GM21717 (cell line): ENCODE measurements around the gene CDH4.
"Not testable (repeated sequence)": the region's sequence is repeated elsewhere in the genome, so short reads cannot be mapped to it uniquely, and the experiment has no call there.

ENCODE experiments used
- ATAC-seq: cut with Tn5 transposase; IDR thresholded peaks from one replicate; pipeline ENCODE4 v1.9.1; 2021; ENCODE audit warnings: mild to moderate bottlenecking, moderate library complexity; ENCODE audit not compliant: unreplicated experiment

The CDH4 gene

DNA sequence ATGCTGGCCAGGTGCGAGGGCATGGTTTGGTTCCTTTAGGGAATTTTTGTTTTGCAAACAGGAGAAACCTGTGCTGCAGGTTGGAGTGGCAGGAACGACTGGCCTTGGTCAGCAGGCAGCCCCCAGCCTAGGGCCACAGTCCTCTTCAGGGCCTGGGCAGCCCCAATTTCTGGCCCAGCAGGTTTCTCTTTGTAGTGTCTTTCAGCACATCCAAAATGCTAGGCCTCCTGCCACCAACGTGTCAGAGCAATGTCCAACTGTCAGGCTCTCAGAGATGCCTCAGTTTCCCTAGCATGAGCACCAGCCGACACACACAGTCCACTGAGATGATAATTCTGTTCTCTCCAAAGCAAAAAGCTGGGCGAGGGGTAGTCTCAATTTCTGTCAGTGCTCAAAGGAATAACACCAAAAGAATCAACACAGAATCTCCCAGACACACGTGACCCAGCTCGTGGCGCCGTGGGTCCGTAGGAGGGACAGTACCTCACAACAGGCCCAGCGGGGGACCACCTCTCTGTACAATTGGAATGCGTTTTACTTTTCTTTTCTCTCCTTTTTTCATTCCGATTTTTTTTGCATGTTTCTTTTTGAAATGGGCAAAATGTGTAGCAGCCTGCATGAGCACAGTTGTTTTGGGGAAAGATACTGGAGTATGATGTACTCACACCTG, 687.8 kb downstream of the CDH4 start:
- no peak for ATAC-seq

DNA sequence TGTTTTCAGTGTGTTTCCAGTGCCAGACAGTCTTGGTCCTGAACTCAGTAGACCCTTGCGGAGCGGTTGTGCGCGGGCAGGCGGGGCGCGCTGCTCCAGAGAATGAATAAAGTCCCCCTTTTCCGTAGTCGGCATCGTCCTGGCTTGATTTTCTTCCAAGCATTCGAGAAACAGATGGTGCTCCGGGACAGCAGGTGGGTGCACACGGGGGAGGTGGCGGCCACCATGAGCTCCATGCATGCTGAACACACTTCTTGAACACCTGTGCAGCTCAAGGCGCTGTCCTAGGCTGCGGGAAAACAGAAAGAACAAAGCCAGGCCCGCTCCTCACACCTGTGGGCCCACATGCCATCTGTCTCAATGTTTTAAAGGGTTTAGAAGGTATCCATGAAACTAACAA, 688.4 kb downstream of the CDH4 start:
- no peak for ATAC-seq

DNA sequence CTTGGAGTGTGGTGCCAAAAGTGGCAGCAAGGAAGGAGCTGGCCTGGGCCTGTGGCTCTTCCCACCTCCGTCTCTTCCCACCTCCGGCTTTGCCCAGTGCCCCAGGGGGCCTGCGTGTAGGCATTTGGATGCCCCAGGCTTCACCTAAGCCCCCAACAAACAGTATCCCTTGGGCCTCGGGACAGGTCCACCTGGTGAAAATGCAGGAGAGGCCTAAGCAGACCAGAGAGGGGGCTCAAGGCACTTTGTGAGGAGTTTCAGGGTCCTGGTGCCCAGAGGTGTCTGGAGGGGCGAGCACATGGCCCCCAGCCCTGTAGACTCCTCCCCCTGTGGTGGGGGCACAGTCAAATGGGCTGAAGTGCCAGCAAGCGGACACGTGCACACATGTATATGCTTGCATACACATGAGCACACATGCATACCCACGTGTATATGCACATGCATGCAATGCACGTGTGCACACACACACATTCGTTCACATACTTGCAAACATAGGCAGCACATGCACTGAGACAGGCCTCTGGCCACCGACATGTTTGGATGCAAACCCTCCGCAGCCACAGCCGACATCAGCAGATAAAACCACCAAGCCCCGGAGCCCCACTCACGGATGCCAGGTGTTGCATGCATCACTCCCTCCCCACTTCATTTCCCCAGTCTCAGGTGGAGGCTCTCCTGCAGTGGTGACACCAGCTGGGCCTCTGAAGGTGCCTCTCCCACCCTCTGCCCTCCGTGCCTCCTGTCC, 689.1 kb downstream of the CDH4 start:
- ATAC-seq, result no peak

DNA sequence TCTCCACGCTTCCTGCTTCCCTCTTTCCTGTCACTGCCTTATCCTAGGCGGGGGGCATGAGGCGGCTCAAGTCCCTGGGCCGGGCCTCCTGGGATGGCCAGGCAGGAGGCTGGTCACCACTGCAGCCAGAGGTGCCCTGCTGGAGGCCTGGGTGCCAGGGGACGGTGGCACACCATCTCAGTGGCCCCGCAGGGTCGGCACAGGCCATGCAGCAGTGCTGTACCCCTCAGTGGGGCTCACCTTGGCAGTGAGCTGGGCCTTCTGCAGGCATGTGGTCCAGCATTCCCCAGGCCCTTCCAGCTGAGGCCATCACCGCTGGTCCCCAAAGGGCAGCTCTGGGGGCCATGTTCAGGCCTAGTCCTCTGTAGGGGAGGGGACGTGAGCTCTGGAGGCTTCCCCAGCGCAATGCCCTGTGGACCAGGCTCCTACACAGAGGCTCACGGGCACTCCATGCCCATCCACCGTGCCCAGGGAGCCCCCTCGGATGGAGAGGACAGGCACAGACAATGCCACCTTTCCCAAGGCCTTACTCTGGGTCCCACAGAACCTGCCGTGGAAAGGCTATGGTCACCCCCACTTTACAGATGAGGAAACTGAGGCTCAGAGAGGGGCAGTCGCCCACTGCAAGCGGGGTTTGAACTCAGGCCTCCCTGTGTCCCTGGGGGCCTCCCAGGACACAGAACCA, 689.8 kb downstream of the CDH4 start:
- no peak for ATAC-seq

DNA sequence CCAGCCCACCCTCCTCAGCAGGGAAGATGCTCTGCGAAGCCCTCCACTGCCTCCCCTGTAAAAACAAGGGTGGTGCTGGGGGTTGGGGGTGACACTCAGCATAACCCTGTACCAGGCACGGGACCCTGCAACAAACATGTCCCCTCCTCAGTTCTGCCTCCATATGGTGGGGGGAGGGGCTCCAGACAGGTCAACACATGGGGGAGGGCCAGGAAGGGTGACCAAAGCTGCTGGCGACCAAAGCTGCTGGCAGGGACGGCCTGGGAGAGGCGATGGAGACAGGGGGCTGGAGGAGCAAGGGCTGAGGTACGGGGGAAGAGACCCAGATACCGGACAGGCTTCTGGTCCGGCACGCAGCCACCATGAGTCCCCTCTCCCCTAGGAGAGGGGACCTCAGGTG, 690.5 kb downstream of the CDH4 start:
- ATAC-seq, result no peak

DNA sequence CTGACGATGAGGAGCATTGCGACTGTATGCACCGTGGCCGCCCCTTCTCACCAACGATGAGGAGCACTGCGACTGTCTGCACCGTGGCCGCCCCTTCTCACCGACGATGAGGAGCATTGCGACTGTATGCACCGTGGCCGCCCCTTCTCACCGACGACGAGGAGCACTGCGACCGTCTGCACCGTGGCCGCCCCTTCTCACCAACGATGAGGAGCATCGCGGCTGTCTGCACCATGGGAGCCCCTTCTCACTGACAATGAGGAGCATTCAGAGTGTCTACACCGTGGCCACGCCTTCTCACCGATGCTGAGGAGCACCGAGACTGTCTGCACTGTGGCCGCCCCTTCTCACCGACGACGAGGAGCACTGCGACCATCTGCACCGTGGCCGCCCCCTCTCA, 692.9 kb downstream of the CDH4 start:
- ATAC-seq, result not testable (repeated sequence)

DNA sequence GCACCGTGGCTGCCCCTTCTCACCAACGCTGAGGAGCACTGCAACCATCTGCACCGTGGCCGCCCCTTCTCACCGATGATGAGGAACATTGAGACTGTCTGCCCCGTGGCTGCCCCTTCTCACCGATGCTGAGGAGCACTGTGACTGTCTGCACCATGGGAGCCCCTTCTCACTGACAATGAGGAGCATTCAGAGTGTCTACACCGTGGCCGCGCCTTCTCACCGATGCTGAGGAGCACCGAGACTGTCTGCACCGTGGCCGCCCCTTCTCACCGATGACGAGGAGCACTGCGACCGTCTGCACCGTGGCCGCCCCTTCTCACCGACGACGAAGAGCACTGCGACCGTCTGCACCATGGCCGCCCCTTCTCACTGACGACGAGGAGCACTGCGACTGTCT, 693.4 kb downstream of the CDH4 start:
- ATAC-seq, result not testable (repeated sequence)

DNA sequence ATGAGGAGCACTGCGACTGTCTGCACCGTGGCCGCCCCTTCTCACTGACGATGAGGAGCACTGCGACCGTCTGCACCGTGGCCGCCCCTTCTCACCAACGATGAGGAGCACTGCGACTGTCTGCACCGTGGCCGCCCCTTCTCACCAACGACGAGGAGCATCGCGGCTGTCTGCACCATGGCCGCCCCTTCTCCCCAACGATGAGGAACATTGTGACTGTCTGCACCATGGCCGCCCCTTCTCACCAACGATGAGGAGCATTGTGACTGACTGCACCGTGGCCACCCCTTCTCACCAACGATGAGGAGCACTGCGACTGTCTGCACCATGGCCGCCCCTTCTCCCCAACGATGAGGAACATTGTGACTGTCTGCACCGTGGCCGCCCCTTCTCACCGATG, 696.0 kb downstream of the CDH4 start:
- ATAC-seq, result not testable (repeated sequence)

DNA sequence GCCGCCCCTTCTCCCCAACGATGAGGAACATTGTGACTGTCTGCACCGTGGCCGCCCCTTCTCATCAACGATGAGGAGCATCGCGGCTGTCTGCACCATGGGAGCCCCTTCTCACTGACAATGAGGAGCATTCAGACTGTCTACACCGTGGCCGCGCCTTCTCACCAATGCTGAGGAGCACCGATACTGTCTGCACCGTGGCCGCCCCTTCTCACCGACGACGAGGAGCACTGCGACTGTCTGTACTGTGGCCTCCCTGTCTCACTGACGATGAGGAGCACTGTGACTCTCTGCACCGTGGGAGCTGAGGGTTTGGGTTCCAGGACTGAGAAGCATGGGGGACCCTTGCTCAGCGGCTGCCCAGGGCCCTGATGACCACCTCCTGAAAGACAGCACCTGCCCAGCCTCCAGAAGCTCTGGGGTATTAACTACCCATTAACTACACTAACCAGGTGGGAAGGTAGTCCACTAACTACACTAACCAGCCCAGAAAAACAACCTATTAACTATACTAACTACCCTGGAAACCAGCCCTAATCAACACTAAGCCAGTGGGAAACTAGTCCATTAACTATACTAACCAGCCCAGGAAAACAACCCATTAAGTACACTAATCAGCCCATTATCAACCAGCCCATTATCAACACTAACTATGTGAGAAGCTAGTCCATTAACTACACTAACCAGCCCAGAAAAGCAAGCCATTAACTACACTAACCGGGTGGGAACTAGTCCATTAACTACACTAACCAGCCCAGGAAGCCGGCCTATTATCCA, 696.7 kb downstream of the CDH4 start:
- no peak for ATAC-seq

DNA sequence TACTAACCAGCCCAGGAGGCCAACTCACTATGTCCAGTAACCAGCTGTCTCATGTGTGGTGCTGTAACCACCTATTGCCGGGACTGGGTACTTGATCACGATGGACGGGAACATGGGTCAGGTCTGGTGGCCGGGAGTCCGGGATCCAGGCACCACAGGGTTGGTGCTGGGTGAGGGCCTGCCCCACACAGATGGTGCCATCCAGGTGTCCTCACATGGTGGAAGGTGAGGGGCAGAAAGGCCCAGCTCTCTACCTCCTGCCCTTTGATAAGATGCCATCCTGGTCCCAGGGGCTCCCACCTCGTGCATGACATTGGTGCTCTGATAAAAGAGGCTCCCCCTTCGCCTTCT, 697.3 kb downstream of the CDH4 start:
- ATAC-seq, result no peak

DNA sequence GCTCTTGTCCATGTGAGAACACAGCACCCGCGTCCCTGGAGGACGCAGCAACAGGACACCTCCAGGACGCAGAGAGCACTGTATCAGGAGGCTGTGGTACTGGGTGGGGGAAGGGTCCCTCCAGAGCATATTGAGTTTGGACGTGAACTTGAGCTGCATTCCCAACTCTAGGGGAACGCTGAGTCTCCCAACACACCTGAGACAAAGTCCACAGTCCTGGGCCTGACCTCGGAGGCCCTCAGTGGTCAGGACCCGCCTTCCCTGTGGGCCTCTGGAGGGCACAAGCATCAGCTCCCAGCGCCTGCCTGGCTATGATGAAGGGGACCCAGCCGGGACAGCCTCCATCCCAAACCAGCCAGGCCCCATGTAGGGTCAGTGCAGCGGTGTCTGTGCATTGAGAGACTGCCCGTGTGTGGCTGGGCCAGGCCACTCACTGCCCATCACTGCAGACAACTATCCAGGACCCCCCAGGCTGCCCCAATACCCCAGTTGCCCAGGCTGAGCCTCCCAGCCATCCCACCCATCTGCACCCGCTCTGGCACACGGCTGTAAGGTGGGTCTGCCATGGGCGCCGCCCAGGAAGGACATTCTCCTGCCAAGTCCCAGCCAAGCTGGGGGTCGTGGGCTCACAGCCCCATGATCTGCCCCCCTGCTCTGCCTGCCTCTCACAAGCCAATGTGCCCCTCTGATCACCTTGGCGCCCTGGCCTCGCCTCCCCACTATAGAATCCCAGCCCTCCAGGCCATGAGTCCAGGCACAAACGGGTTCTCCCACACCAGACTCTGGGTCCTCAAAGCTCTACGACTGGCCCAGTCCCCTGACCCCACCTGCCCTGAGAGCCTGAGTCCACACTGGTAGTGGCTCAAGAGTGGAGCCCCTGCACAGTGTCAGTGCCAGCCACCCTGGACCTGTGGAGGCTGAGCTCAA, 697.9 kb downstream of the CDH4 start:
- ATAC-seq, result no peak

DNA sequence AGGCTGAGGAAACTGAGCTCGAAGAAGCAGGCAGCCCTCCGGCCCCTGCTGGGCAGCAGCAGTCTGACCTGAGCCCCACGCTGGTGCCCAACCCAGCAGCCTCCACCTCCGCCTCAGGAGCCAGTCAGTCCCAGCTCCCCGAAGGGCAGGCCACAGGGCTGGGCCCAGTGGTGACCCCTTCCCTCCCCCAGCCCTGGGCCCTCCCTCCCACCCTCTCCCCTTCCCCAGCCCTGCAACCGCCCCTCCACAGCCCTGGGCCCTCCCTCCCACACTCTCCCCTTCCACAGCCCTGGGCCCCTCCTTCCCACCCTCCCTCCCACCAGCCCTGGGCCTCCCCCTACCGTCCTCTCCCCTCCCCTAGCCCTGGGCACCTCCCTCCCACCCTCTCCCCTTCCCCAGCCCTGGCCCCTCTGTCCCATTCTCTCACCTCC, 698.6 kb downstream of the CDH4 start:
- no peak for ATAC-seq

DNA sequence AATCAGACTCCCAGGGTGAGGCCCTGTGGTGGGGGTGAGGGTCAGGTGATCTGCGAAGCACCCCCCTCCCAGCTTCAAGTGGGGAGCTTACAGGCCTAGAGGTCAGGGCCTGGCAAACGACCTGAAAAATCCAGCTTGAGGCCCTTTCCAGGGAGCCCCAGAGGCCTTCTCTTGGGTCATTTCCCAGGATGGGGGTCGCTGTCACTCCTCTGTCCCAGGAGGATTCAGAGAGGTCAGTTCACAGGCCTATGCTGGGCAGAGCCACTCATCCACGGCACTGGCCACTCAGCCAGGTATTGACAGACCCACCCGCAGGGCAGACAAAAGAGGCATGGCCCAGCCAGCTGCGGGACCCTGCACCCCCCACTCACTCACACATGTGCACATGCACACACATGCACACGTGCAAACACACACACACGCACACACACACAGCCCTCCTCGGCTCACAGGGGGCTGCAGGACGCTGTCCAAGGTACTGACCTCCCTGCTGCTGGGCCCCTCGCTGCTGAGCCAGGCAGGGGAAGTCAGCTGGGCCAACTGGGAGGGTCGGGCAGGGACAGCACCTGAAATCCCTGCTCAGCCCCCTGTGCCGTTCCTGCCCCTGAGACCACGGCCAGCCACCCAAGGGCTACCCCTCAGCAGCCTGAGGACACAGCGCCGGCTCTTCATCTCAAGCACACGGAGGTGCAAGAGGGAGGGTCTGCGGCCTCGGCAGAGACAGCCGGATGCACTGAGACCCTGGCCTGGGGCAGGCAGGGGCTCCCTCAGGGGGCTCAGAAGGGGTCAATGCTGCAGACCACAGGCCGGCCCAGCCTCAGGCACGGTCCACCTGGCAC, 699.9 kb downstream of the CDH4 start:
- no peak for ATAC-seq

DNA sequence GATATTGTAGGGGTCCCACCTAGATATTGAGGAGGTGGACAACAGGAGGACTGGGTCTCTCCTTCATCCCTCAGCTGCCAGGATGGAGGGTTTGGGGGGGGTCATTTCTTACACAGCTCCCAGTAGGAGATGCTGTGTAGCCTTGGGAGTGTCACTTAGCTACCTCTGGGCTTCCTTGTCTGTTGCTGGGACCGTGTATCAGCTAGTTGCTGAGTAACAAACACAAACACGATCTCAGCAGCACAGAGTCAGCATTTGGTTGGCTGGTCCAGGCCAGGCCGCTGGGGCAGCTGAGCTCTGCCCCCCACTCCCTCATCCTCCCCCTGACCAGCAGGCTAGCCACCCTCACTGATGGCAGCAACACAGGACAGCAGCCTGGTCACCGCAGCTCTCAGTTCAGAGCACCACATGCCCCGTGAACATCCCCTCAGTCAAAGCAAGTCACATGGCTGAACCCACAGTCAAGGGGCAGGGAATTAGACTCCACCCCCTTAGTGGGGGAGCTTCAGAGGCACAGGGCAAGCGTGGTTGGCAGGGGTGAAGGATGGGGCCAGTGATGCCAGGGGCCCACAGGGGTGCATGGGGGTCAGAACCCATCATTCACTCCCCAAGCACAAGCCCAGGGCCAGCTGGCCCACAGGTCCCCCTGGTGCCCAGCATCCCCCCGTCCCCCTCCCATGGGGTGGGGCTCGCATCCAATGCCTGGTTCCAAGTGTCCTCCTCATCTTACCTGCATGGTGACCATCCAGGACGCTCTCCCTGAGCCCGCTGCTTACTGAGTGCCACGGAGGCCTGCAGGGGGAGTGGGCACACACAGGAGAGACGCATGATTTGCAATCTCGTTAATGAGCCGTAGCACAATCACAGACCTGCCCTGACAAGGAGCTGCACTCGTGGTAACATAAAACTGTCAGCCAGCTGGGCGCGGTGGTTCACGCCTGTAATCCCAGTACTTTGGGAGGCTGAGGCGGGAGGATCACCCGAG, 701.3 kb downstream of the CDH4 start:
- ATAC-seq, result no peak

DNA sequence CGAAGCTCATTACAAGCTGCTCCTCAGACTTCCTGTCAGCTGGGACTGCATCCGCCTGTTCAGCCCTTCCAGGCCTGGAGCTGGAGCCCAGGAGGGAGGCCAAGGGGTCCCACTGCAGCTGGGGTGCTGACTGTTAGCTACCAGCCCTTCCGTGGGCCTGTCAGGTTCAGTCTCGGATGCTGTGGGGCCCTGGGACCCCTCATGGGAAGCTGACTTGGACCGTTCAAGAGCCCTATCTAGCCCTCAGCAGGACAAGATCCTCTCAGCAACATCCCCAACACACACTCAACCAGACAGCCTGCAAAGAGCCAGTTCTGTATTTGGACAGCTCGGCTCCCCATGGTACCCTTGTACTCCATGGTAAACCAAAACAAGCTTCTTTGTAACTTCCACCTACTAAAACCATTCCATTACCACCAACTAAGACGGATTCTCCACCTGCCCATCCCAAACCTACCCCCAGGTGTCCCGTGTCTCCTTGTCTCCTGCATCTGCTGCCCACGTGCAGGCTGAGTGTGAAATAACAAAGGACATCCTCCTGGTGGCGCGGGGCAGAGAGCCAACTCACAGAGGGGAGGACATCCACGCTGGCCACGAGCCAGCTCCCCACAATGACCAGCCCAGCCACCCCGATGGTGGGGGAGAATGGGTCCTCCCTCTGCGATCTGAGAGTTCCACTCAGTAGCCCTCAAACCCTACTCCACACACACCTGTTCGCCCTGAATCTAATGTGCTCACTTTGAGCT, 702.4 kb downstream of the CDH4 start:
- ATAC-seq, result no peak

DNA sequence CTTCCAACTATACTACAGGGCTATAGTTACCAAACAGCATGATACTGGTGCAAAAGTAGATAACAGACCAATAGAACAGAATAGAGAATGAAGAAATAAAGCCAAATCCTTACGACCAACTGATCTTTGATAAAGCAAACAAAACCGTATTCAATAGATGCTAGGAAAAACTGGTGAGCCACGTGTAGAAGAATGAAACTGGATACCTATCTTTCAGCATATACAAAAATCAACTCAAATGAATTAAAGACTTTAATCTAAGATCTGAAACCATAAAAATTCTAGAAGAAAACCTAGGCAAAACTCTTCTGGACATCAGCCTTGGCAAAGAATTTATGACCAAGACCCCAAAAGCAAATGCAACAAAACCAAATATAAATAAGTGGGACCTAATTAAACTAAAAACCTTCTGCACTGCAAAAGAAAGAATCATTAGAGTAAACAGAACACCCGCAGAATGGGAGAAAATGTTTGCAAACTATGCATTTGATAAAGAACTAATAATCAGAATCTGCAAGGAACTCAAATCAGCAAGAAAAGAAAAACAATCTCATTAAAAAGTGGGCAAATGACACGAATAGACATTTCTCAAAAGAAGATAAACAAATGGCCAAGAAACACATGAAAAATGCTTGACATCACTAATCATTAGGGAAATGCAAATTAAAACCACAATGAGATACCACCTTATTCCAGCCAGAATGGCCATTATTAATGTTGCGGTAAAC, 703.8 kb downstream of the CDH4 start:
- no peak for ATAC-seq
